ENCODE measurements around the gene CRADD.

CRADD gene

DNA sequence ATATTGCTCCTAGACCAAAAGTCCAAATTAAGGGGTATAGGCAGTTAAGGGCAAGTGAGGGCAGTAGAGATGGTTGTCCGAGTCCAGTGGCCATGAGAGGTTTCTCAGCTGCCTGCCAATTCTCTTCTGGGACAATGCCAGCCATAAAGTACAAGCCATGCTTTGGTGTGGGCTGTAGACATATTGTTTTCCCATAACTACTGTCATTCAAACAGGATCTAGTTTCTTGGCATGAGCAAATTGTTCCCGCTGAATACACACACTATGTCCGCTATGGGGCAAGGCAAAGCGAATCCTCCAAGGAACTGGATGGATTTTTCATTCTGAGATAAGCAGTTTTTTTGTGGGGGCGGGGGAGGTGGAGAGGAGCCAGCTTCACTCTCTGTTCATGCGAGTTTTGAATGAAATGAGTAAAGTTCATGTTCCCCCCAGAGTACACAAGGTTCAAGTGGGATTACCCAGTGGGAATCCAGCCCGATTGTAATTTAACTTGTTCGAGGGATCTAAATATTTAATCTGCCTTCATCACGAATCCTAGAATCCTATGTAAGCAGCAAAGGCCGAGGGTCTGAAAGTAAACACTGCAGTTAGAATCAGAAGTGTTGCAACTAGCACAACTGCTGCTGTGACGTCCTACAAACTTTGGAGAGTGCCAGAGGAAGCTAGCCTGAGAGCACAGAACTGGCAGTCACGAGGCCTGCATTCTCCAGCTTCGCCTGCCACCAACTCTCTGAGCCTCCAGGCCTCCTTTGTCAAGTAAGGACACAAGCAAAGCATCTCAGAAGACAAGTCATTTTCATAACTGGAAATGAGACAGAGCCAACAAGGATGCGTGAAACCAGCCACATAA, 137.0 kb downstream of the CRADD start:
- Mint-ChIP-seq H3K9me3 (no peaks in the 10 kb centered on the region), H3K27me3 (no peaks in the 10 kb centered on the region), H3K4me1 (no peaks in the 10 kb centered on the region), H3K36me3 (ENCODE audit: low read depth) (peaks cover 3% of the 10 kb centered on the region), H3K27ac (no peak overlapping the region), H3K4me3 (no peak overlapping the region)
- DNase-seq, result no peak
- no peak for ATAC-seq

DNA sequence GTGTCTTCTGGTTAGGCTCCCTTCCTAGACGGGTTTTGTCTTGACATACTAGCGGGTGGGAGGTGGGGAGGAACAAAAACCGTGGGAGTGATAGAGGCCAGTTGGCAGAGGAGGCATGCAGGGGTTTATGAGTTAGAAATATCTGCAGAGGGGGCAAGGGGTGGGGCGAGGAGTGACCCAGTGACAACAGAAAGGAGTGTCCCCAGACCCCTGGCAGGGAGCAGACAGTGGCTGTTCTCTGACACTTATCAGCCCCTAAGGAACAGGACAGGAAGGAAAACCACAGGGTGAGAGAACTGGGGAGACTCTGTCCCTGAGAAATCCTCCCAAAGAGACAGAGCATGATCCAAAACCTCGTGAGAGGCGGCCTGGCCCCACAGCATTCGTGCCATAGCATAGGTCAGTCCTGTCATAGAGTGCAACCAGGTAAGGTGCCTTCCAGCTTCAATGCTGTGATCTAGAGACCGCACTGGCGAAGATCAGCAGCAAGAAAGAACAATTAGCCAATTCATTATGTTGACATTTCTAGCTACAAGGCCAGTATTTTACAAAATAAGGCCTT, 141.4 kb downstream of the CRADD start:
- H3K27ac Mint-ChIP-seq, result no peak overlapping the region
- no peak for ATAC-seq
- H3K9me3 Mint-ChIP-seq, result no peaks in the 10 kb centered on the region
- no peaks in the 10 kb centered on the region for H3K27me3 Mint-ChIP-seq
- DNase-seq, result no peak
- H3K4me3 Mint-ChIP-seq, result no peak overlapping the region
- peaks cover 2% of the 10 kb centered on the region for H3K4me1 Mint-ChIP-seq
- H3K36me3 Mint-ChIP-seq (ENCODE audit: low read depth), result peaks cover 6% of the 10 kb centered on the region

DNA sequence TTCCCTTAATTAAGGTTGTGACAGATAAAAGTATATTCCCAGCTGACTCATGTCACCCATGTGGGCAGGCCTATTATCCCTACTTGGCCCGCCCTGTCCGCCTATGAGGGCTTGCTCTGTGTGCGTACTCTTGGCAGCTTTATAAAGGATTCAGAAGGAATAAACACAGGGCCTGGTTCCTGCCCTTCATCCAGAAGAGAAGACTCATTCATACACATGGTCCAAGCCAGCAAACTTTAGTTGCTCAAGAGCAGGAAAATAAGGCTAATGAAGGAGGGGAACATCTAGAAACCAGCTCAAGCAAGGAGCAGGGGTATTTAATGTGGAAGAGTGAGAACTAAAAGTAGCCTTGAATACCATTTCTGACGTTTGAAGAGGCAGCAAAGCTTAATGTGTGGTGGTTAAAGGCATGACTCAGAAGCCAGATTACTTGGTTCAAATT, 141.9 kb downstream of the CRADD start:
- no peaks in the 10 kb centered on the region for H3K27me3 Mint-ChIP-seq
- no peaks in the 10 kb centered on the region for H3K9me3 Mint-ChIP-seq
- H3K4me1 Mint-ChIP-seq, result peaks cover 2% of the 10 kb centered on the region
- ATAC-seq (no peak), DNase-seq (no peak)
- H3K4me3 Mint-ChIP-seq, result no peak overlapping the region
- no peak overlapping the region for H3K27ac Mint-ChIP-seq
- H3K36me3 Mint-ChIP-seq (ENCODE audit: low read depth), result peaks cover 6% of the 10 kb centered on the region

DNA sequence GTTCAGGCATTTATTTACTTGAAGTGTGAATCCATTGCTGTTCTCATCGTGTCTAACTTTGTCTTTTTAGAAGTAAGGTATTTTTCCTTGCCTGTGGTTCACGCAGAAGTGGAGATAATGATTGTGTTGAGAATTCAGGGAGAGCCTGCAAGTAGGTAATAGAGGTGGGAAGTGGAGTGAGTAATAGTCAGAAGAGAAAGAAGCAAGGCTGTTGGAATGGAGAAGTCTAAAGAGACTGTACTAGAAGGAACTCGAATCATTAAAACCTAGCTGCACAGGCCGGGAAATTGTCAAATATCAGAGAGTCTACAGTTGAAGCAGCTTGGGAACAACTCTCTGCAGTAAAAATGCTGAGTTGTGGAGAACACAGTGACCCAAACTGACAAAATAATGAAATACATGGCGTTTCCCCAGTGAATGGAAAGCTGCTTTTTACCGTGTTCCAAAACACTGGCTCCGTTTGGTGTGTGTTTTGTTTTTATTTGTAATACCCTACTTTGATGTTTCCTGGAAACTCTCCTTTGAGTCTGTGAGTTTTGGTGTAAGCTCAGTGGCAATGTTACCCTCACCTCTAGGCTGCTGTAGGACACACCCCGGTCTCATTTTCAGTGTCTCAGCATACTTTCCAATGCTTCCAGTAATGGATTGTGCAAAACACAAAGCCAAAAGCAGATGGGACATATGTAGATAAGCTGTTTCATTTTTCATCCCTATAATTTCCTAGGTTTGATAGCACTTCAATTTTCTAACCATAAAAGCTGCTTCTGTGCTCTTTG, 146.6 kb downstream of the CRADD start:
- ATAC-seq (no peak), DNase-seq (no peak)
- Mint-ChIP-seq H3K36me3 (ENCODE audit: low read depth) (peaks cover 4% of the 10 kb centered on the region), H3K9me3 (no peaks in the 10 kb centered on the region), H3K27me3 (no peaks in the 10 kb centered on the region), H3K4me1 (peaks cover 2% of the 10 kb centered on the region), H3K4me3 (no peak overlapping the region), H3K27ac (no peak overlapping the region)

DNA sequence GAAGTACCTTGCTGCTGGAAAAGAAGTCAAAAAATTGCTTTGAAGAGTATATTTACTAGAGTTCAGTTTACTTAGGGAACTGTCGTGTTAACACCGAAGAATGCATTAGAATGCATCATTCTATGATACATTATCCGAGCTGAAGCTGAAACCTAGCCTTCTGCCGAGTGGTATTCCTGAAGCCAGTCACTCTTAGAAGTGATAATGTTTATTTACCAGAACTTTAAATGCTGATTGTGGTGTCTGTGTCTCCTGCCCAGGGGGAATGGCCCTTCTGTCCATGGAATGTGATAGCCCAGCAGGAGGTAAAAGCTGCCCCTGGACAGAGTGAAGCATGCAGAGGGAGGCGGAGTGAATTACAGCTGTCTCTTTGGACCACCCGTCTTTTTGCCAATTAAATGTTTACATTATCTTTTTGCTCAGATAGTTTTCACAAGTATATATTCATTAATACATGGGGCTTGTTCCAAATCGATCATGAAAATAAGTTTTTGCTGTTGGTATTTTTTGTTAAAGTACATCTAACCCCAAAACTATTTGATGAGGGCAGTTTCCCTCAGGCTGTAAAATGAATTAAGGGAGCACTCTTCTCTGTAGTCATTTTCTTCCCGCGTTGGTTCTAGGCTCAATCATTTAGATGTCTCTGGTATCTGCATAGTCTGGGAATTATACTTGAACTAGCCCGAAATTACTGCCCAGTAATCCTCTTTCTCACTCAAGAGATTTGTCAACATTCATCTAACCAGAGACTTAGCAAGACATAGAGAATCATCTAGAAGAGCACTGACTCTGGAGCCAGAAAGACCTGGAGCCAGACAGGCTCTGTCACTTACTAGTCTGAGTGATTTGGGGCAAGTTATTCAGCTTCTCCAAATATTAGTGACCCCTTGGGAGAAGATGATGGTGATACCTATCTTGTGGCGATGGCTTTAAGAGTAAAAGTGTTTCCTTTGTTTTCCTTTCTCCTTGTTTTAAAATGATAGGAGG, 147.6 kb downstream of the CRADD start:
- no peak overlapping the region for H3K27ac Mint-ChIP-seq
- DNase-seq, result no peak
- peaks cover 3% of the 10 kb centered on the region for H3K36me3 Mint-ChIP-seq (ENCODE audit: low read depth)
- peaks cover 2% of the 10 kb centered on the region for H3K4me1 Mint-ChIP-seq
- H3K9me3 Mint-ChIP-seq, result no peaks in the 10 kb centered on the region
- H3K4me3 Mint-ChIP-seq, result no peak overlapping the region
- no peaks in the 10 kb centered on the region for H3K27me3 Mint-ChIP-seq
- ATAC-seq, result no peak

DNA sequence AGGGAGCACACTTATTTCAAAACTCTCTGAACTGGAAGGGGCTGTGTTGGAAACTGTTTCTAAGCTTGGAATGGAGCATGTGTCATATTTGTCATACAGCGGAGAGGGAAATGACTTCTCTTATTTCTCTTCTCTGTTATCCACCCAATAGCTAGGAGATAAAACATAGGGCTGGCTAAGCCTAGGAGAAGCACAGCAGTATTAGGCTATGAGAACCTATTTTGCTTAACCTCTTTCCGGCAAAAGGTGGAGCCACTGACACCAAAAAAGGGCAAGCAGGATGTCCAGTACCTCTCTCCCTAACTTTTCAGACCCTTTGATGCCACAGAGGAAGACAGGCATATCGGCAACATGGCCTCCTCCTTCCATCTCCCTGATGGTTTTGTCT, 148.3 kb downstream of the CRADD start:
- DNase-seq (no peak), ATAC-seq (no peak)
- Mint-ChIP-seq H3K36me3 (ENCODE audit: low read depth) (no peaks in the 10 kb centered on the region), H3K4me1 (peaks cover 2% of the 10 kb centered on the region), H3K27me3 (no peaks in the 10 kb centered on the region), H3K9me3 (no peaks in the 10 kb centered on the region), H3K27ac (no peak overlapping the region), H3K4me3 (no peak overlapping the region)

DNA sequence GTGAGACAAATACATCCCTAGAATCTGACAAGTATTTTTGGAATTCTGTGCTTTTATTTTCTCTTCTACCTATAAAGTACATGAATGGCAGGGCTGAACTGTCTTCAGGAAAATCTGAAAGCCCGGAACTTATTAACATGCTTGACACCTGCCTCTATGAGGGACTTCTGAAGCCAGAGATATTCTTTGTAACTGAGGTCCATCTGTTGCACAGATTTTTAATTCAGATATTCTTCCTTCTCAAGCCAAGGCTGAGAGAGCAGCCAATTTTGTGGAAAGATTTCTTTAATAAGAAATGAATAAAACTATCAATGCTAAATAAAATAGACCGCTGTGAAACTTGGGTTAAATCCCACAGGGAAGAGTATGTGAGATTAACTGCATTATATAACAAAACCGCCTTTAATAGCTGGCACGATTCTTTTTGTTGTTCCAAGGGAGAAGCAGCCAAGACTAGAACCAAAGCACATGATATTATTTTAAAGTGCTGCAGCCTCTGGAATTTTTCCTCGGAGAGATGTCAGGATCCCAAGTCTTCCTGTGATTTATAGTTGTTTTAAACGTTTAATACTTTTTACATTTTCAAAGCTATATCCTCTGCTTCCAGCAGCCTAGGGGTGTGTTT, 148.9 kb downstream of the CRADD start:
- no peaks in the 10 kb centered on the region for H3K27me3 Mint-ChIP-seq
- no peaks in the 10 kb centered on the region for H3K36me3 Mint-ChIP-seq (ENCODE audit: low read depth)
- no peak overlapping the region for H3K27ac Mint-ChIP-seq
- DNase-seq, result no peak
- ATAC-seq, result no peak
- peaks cover 2% of the 10 kb centered on the region for H3K4me1 Mint-ChIP-seq
- H3K4me3 Mint-ChIP-seq, result no peak overlapping the region
- H3K9me3 Mint-ChIP-seq, result no peaks in the 10 kb centered on the region

DNA sequence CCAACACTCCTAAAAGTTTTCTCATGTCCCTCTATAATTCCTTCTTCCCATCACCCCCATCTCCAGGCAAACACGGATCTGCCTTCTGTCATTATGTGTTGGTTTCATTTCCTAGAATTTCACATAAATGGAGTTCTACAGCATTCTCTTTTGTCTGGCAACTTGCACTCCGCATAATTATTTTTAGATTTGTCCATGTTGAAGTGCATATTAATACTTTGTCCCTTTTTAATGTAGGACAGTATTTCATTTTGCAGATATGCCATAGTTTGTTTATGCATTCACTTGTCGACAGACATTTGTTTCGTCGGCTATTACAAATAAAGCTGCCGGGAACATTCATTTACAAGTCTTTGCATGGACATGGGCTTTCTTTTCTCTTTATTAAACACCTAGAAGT, 150.0 kb downstream of the CRADD start:
- Mint-ChIP-seq H3K27ac (no peak overlapping the region), H3K4me1 (no peaks in the 10 kb centered on the region), H3K36me3 (ENCODE audit: low read depth) (no peaks in the 10 kb centered on the region), H3K4me3 (no peak overlapping the region), H3K27me3 (no peaks in the 10 kb centered on the region), H3K9me3 (no peaks in the 10 kb centered on the region)
- DNase-seq (no peak), ATAC-seq (no peak)

DNA sequence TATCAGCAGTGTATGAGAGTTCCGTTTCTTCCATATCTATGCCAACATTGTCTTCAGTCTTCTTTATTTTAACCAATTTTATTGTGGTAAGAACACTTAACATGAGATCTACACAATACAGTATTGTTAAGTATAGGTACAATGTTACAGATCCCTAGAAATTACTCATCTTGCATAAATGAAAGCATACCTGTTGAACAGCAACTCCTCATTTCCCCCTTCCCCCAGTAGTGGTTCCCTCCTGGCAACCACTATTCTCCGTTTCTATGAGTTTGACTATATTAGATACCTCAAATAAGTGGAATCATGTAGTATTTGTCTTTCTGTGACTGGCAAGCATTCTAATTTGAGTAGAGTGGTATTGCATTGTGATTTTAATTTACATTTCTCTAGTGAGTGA, 150.5 kb downstream of the CRADD start:
- Mint-ChIP-seq H3K4me3 (no peak overlapping the region), H3K36me3 (ENCODE audit: low read depth) (no peaks in the 10 kb centered on the region), H3K9me3 (no peaks in the 10 kb centered on the region), H3K27me3 (no peaks in the 10 kb centered on the region), H3K27ac (no peak overlapping the region), H3K4me1 (no peaks in the 10 kb centered on the region)
- DNase-seq (no peak), ATAC-seq (no peak)

DNA sequence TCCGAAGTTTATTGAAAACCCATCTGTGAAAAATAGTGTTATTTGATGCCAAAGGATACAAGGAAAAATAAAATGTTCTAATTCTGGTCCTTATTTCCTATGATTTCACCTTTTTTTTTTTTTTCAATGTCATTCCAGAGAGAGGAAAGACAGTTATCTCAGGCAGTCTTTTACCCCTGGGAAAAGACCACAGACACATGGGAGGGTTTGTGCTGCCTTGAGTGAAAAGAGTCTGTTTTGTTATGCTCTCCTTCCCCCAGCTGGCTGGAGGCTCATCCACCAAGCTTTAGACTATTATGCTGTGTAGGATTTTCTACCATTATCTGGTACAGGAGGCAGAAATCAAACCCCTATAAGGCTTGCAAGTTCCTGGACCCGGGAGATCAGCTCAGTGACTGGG, 151.8 kb downstream of the CRADD start:
- Mint-ChIP-seq H3K4me1 (no peaks in the 10 kb centered on the region), H3K4me3 (no peak overlapping the region), H3K9me3 (no peaks in the 10 kb centered on the region), H3K27ac (no peak overlapping the region), H3K36me3 (ENCODE audit: low read depth) (no peaks in the 10 kb centered on the region), H3K27me3 (no peaks in the 10 kb centered on the region)
- no peak for DNase-seq
- no peak for ATAC-seq

DNA sequence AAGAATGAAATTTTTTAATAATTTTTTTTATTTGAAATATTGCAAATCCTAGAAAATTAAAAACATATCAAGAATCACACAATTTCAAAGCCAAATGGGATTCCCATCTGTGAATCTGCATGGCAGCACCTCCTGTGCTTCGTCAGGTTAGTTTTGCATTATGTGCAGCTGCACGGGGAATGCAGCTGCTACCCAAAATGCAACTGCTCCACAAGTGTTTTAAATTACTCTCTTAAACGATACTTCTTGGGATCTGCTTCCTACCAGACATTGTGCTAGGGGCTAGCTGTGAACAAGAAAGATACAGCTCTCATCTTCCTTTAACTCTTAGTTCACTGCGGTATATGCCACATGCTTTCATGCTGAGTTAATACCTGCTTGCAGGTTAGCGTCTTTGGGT, 154.2 kb downstream of the CRADD start:
- Mint-ChIP-seq H3K27ac (no peak overlapping the region), H3K27me3 (no peaks in the 10 kb centered on the region)
- no peak for DNase-seq

DNA sequence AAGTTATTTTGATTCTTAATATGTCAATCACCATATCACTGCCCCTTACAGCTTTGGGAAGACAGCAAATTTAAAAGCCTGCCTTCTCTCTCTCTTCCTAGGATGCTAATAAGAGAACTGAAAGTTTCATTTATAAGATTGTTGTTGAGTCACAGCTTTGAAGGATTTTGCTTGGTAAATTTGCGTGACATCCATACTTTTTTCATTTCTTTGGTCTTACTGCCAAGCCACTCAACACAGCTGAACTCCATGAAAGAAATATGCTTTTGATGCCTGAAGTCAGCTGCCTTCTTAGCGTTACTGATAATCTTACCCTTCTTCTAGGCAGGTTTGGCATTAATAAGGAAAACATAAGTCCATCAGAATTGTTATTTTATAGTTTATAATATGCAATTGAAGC, 155.0 kb downstream of the CRADD start:
- ATAC-seq (no peak), DNase-seq (no peak)
- H3K9me3 Mint-ChIP-seq, result no peaks in the 10 kb centered on the region
- no peak overlapping the region for H3K4me3 Mint-ChIP-seq
- H3K27ac Mint-ChIP-seq, result no peak overlapping the region
- H3K27me3 Mint-ChIP-seq, result no peaks in the 10 kb centered on the region
- no peaks in the 10 kb centered on the region for H3K36me3 Mint-ChIP-seq (ENCODE audit: low read depth)
- H3K4me1 Mint-ChIP-seq, result no peaks in the 10 kb centered on the region

More for the DNA sequence above, 154.2 kb downstream of the CRADD start:
- no peaks in the 10 kb centered on the region for H3K4me1 Mint-ChIP-seq
- no peak overlapping the region for H3K4me3 Mint-ChIP-seq
- ATAC-seq, result no peak
- no peaks in the 10 kb centered on the region for H3K36me3 Mint-ChIP-seq (ENCODE audit: low read depth)
- no peaks in the 10 kb centered on the region for H3K9me3 Mint-ChIP-seq

DNA sequence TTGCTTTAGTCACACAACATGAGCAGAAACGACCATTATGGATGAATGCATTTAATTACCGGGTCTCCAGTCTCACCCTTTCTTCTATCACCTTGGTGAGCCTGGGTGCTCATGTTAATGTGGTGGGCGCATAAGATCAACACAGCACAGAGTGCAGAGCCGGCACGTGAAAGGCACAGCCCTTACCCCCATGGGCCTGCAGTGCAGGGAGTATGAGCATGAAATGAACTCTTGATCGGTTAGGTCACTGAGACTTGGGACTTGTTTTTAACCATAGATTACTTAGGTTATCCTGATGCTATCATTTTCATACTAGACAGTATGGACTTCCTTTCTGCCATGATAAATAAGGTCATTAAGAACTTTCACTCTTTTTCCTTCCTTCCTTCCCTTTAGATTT, 156.8 kb downstream of the CRADD start:
- no peaks in the 10 kb centered on the region for H3K9me3 Mint-ChIP-seq
- H3K27ac Mint-ChIP-seq, result no peak overlapping the region
- DNase-seq (no peak), ATAC-seq (no peak)
- no peak overlapping the region for H3K4me3 Mint-ChIP-seq
- no peaks in the 10 kb centered on the region for H3K36me3 Mint-ChIP-seq (ENCODE audit: low read depth)
- no peaks in the 10 kb centered on the region for H3K4me1 Mint-ChIP-seq
- no peaks in the 10 kb centered on the region for H3K27me3 Mint-ChIP-seq

All from activated naive CD8-positive, alpha-beta T cell treated with anti-CD3 and anti-CD28 coated beads, Interleukin-2, amount 50 U/mL, for 24 hours (primary cell).